Measurements from ENCODE around the gene CDK17.
"Not testable (repeated sequence)": the region's sequence is repeated elsewhere in the genome, so short reads cannot be mapped to it uniquely, and the experiment has no call there.

CDK17 gene

GRCh38 chr12:96416033-96416799 is 16.0 kb upstream of the CDK17 start:
- DNase-seq: no peak

GRCh38 chr12:96414637-96415036 is 14.4 kb upstream of the CDK17 start:
- no peak for DNase-seq

GRCh38 chr12:96412431-96412830 is 12.2 kb upstream of the CDK17 start:
- no peak for DNase-seq

- DNase-seq: no peak
Observed at GRCh38 chr12:96409731-96410130, 9.5 kb upstream of the CDK17 start.

- DNase-seq: no peak
Observed at GRCh38 chr12:96408993-96409392, 8.8 kb upstream of the CDK17 start.

GRCh38 chr12:96407429-96408097 is 7.3 kb upstream of the CDK17 start:
- not testable (repeated sequence) for DNase-seq

GRCh38 chr12:96404696-96405095 is 4.5 kb upstream of the CDK17 start:
- DNase-seq: no peak

GRCh38 chr12:96403870-96404269 is 3.6 kb upstream of the CDK17 start:
- DNase-seq: no peak

- DNase-seq: not testable (repeated sequence)
Observed at GRCh38 chr12:96402522-96402921, 2.3 kb upstream of the CDK17 start.

- DNase-seq: no peak
Observed at GRCh38 chr12:96402061-96402460, 1.8 kb upstream of the CDK17 start.

- DNase-seq: peak; percentile 93
Observed at GRCh38 chr12:96401076-96401871, 1.0 kb upstream of the CDK17 start.

- peak; percentile 61 for DNase-seq
Observed at GRCh38 chr12:96400631-96401075, 414 bp upstream of the CDK17 start.

- DNase-seq: peak; percentile 71
Observed at GRCh38 chr12:96399120-96399918, 920 bp downstream of the CDK17 start.

- DNase-seq: no peak
Observed at GRCh38 chr12:96398424-96399119, 1.7 kb downstream of the CDK17 start.

GRCh38 chr12:96397756-96398423 is 2.3 kb downstream of the CDK17 start:
- DNase-seq: no peak

- no peak for DNase-seq
Observed at GRCh38 chr12:96396914-96397313, 3.3 kb downstream of the CDK17 start.

GRCh38 chr12:96396209-96396608 is 4.0 kb downstream of the CDK17 start:
- no peak for DNase-seq

GRCh38 chr12:96395236-96395635 is 5.0 kb downstream of the CDK17 start:
- no peak for DNase-seq

- DNase-seq: not testable (repeated sequence)
Observed at GRCh38 chr12:96393229-96393628, 7.0 kb downstream of the CDK17 start.

GRCh38 chr12:96392397-96392796 is 7.8 kb downstream of the CDK17 start:
- no peak for DNase-seq

GRCh38 chr12:96387981-96388380 is 12.3 kb downstream of the CDK17 start:
- DNase-seq: no peak
